ENCODE measurements around the gene CDK14.

Gene CDK14

DNA sequence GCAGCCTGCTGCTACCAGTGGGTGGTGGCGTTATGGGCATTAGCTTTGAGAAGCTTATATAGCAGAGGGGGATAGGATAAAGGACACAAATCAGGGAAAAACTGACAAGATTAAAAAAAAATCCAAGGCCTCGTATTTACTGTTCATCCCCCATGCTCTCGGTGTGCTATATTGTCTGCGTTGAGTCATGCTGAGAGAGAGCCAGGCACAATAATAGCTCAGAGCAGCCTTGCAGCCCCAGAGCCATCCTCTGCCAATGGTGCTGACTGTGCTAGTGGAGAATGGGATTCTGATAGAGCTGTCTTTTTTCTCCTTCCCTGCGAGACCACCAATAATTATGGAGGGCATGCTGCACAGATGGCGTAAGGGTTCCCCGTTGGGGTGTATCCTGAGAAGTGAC, 616.5 kb downstream of the CDK14 start:
- Histone ChIP-seq H3F3A (ENCODE audit: low read depth) (no peaks in the 10 kb centered on the region), H3K79me2 (ENCODE audit: insufficient read depth, low read length) (no peaks in the 10 kb centered on the region), H3K4me3 (ENCODE audit: low read length, poor library complexity, severe bottlenecking) (no peak overlapping the region), H3K27me3 (ENCODE audit: insufficient read depth, low read length, poor library complexity, severe bottlenecking) (no peaks in the 10 kb centered on the region), H4K20me1 (ENCODE audit: insufficient read depth, low read length, poor library complexity, severe bottlenecking) (no peaks in the 10 kb centered on the region), H3K9me2 (replicated peaks; ENCODE audit: low read depth, low read length) (no peaks in the 10 kb centered on the region), H3K4me2 (ENCODE audit: low read depth, low read length, poor library complexity, severe bottlenecking) (no peak overlapping the region), H3K9me3 (ENCODE audit: insufficient read depth, low read depth, low read length) (no peaks in the 10 kb centered on the region), H3K36me3 (ENCODE audit: insufficient read depth, low read length) (no peaks in the 10 kb centered on the region), H3K4me1 (ENCODE audit: insufficient read depth, low read length, poor library complexity, severe bottlenecking) (no peaks in the 10 kb centered on the region), H3K9ac (ENCODE audit: low read depth, low read length, poor library complexity, severe bottlenecking) (no peak overlapping the region), H2AFZ (ENCODE audit: low read length) (no peak overlapping the region)
- TF ChIP-seq, protein P1, sequence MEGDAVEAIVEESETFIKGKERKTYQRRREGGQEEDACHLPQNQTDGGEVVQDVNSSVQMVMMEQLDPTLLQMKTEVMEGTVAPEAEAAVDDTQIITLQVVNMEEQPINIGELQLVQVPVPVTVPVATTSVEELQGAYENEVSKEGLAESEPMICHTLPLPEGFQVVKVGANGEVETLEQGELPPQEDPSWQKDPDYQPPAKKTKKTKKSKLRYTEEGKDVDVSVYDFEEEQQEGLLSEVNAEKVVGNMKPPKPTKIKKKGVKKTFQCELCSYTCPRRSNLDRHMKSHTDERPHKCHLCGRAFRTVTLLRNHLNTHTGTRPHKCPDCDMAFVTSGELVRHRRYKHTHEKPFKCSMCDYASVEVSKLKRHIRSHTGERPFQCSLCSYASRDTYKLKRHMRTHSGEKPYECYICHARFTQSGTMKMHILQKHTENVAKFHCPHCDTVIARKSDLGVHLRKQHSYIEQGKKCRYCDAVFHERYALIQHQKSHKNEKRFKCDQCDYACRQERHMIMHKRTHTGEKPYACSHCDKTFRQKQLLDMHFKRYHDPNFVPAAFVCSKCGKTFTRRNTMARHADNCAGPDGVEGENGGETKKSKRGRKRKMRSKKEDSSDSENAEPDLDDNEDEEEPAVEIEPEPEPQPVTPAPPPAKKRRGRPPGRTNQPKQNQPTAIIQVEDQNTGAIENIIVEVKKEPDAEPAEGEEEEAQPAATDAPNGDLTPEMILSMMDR (conservative IDR thresholded peaks at IDR 0.05; ENCODE audit: low read length), result no peak
- no peak for TF ChIP-seq EZH2phosphoT487 (IDR thresholded peaks at IDR 0.05; ENCODE audit: borderline replicate concordance)

DNA sequence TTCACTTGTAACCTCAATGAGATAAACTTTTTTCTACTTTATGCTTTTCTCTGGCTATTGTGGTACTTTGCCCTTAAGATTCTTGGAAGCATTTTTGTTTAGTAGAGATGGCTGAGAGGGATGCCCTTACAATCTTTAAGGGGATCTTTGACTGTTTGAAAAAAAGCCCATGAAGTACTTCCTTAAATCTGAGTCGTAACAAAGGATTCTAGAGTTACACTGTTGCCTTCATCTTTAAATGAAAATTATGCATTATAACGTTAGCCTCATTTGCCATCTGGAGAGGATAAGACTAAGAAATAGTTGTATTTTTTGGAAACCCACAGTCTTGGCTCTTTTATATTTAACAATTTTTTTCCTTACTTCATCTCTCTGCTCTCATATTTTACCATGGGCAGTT, 630.3 kb downstream of the CDK14 start:
- Histone ChIP-seq H3K4me1 (ENCODE audit: insufficient read depth, low read length, poor library complexity, severe bottlenecking) (no peaks in the 10 kb centered on the region), H4K20me1 (ENCODE audit: insufficient read depth, low read length, poor library complexity, severe bottlenecking) (no peaks in the 10 kb centered on the region), H3K27me3 (ENCODE audit: insufficient read depth, low read length, poor library complexity, severe bottlenecking) (no peaks in the 10 kb centered on the region), H3K9me2 (replicated peaks; ENCODE audit: low read depth, low read length) (no peaks in the 10 kb centered on the region), H3F3A (ENCODE audit: low read depth) (no peaks in the 10 kb centered on the region), H3K9ac (ENCODE audit: low read depth, low read length, poor library complexity, severe bottlenecking) (no peak overlapping the region), H3K4me3 (ENCODE audit: low read length, poor library complexity, severe bottlenecking) (no peak overlapping the region), H3K79me2 (ENCODE audit: insufficient read depth, low read length) (no peaks in the 10 kb centered on the region), H2AFZ (ENCODE audit: low read length) (no peak overlapping the region), H3K4me2 (ENCODE audit: low read depth, low read length, poor library complexity, severe bottlenecking) (no peak overlapping the region), H3K9me3 (ENCODE audit: insufficient read depth, low read depth, low read length) (no peaks in the 10 kb centered on the region), H3K36me3 (ENCODE audit: insufficient read depth, low read length) (no peaks in the 10 kb centered on the region)
- TF ChIP-seq, protein P1 (conservative IDR thresholded peaks at IDR 0.05; ENCODE audit: low read length), result no peak
- no peak for TF ChIP-seq EZH2phosphoT487 (IDR thresholded peaks at IDR 0.05; ENCODE audit: borderline replicate concordance)

DNA sequence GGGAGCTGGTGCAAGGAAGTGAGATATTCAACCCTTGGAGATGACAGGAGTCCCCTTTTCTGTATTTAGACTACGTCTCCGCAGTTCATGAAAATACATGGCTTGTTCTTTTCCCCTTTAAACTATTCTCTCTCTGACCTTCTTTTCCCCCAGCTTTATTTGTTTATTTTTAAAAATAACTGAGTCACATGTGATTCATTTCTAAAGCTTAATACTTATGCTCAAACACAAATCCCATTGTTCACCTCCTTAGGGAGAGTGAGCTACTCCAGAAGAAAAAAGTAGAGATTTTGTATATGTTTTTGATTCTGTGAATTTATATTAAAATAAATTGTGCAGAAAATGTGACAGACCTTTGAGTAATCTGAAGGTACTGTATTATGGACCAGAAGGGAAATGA, 632.2 kb downstream of the CDK14 start:
- no peak for TF ChIP-seq EZH2phosphoT487 (IDR thresholded peaks at IDR 0.05; ENCODE audit: borderline replicate concordance)
- TF ChIP-seq, protein P1 (conservative IDR thresholded peaks at IDR 0.05; ENCODE audit: low read length), result no peak
- H2AFZ ChIP-seq (ENCODE audit: low read length), result no peak overlapping the region

More for the DNA sequence above, 632.2 kb downstream of the CDK14 start:
- Histone ChIP-seq H3F3A (ENCODE audit: low read depth) (no peaks in the 10 kb centered on the region), H3K79me2 (ENCODE audit: insufficient read depth, low read length) (no peaks in the 10 kb centered on the region), H3K4me2 (ENCODE audit: low read depth, low read length, poor library complexity, severe bottlenecking) (no peak overlapping the region), H3K9me3 (ENCODE audit: insufficient read depth, low read depth, low read length) (no peaks in the 10 kb centered on the region), H4K20me1 (ENCODE audit: insufficient read depth, low read length, poor library complexity, severe bottlenecking) (no peaks in the 10 kb centered on the region), H3K4me3 (ENCODE audit: low read length, poor library complexity, severe bottlenecking) (no peak overlapping the region), H3K36me3 (ENCODE audit: insufficient read depth, low read length) (no peaks in the 10 kb centered on the region), H3K9ac (ENCODE audit: low read depth, low read length, poor library complexity, severe bottlenecking) (no peak overlapping the region), H3K4me1 (ENCODE audit: insufficient read depth, low read length, poor library complexity, severe bottlenecking) (no peaks in the 10 kb centered on the region), H3K27me3 (ENCODE audit: insufficient read depth, low read length, poor library complexity, severe bottlenecking) (no peaks in the 10 kb centered on the region), H3K9me2 (replicated peaks; ENCODE audit: low read depth, low read length) (no peaks in the 10 kb centered on the region)

All from Loucy (cell line).